PC-3 (cell line): Measurements from ENCODE around the gene MACROD1.

Source experiments
- EZH2 ChIP-seq: fragments of 300-600 bp; sonication (generic); IDR thresholded peaks from one replicate; pipeline ENCODE4 v1.6.1; 2017; ENCODE audit warnings: antibody characterized with exemption, mild to moderate bottlenecking, low read length; ENCODE audit not compliant: unreplicated experiment
- EZH2phosphoT487 ChIP-seq: fragments of 300-600 bp; sonication (generic); IDR thresholded peaks from 2 replicates; pipeline ENCODE4 v1.6.1; 2018; ENCODE audit warnings: mild to moderate bottlenecking, antibody characterized with exemption, low read length, borderline replicate concordance
- TF ChIP-seq, protein P1 (sequence below): fragments of 300-600 bp; sonication (generic); conservative IDR thresholded peaks from 2 replicates; pipeline ENCODE4 v1.5.1; 2017; ENCODE audit warnings: antibody characterized with exemption, low read depth, mild to moderate bottlenecking, low read length

DNA sequence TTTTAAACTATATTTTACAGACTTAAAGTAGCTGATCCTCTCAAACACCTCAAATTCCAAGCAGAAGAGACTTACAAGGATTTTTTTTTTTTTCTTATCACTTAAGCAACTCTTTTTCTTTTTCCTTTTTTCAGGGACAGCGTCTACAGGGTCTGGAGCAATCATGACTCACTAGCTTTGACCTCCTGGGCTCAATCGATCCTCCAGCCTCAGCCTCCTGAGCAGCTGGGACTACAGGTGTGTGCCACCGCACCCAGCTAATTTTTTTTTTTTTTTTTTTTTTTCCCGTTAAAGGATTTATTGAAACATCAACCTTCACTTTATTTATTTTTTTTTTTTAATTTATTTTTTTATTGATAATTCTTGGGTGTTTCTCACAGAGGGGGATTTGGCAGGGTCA, 4.5 kb upstream of the MACROD1 start:
- TF ChIP-seq, protein P1, sequence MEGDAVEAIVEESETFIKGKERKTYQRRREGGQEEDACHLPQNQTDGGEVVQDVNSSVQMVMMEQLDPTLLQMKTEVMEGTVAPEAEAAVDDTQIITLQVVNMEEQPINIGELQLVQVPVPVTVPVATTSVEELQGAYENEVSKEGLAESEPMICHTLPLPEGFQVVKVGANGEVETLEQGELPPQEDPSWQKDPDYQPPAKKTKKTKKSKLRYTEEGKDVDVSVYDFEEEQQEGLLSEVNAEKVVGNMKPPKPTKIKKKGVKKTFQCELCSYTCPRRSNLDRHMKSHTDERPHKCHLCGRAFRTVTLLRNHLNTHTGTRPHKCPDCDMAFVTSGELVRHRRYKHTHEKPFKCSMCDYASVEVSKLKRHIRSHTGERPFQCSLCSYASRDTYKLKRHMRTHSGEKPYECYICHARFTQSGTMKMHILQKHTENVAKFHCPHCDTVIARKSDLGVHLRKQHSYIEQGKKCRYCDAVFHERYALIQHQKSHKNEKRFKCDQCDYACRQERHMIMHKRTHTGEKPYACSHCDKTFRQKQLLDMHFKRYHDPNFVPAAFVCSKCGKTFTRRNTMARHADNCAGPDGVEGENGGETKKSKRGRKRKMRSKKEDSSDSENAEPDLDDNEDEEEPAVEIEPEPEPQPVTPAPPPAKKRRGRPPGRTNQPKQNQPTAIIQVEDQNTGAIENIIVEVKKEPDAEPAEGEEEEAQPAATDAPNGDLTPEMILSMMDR: no peak
- TF ChIP-seq EZH2 (no peak), EZH2phosphoT487 (no peak)
